HG03571 (cell line): ENCODE results near the gene SLC5A1.
"Not testable (repeated sequence)": the region's sequence is repeated elsewhere in the genome, so short reads cannot be mapped to it uniquely, and the experiment has no call there.

Source experiments
- ATAC-seq: cut with Tn5 transposase; IDR thresholded peaks from one replicate; pipeline ENCODE4 v1.9.1; 2021; ENCODE audit not compliant: unreplicated experiment

Gene SLC5A1

DNA sequence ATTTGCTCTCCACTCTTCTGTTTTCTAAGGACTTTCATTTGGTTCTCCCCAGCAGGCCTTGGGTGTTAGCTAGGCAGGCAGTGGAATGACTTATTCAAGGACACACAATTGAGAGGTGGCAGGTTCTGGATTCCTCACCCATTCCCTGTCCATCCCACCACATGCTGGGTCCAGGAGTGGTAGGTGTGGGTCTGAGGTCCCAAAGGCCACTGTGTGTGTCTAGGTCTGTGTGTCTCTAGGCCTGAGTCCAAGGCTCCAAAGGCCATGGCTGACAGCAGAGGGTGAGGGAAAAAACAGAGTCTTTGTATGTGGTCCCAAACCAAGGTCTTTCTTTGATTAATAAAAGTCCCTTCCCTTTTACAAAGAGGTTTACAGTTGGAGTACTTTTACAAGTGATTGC, 40.8 kb downstream of the SLC5A1 start:
- no peak for ATAC-seq

DNA sequence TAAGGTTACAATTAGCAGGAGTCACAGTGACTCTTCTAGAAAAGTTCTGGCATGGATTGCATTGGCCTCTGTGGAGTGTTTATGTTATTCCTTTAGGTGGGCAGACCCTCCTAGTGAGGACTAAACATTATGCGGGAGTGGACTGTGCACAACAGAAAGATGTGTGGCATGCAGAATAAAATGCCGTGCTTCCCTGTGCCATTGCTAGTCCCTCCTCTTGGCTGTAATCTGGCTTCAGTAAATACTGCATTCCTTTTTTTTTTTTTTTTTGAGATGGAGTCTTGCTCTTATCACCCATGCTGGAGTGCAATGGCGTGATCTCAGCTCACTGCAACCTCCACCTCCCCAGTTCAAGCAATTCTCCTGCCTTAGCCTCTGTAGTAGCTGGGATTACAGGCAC, 45.0 kb downstream of the SLC5A1 start:
- ATAC-seq: no peak

- ATAC-seq: no peak
These were observed 54.0 kb downstream of the SLC5A1 start for GRCh38 chr22:32097018-32097417.

DNA sequence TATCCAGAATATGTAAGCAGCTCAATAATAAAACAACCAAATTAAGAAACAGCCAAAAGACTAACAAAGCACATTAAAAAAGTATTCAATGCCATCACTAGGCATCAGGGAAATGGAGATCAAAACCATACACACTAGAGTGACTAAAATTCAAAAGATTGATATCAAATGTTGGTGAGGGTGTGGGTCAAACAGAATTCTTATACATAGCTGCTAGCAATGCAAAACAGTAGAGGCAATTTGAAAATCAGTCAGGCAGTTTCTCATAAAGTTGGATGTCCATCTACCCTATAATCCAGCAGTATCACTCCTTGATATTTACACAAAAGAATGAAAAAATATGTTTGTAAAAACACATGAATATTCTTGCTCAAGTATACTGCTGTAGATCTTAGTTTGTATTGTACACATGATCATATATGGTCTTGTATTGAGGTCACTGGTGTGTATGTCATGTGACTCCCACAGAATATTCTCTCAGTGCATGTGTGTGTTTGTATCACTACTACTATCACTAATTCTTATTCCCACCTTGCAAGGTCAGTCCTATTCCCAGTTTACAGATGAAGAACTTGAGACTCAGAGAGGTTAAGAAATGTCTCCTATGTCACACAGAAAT, 54.9 kb downstream of the SLC5A1 start:
- ATAC-seq: no peak

GRCh38 chr22:32100711-32101110, 57.6 kb downstream of the SLC5A1 start:
- no peak for ATAC-seq

GRCh38 chr22:32103658-32104315, 60.7 kb downstream of the SLC5A1 start:
- ATAC-seq: no peak

DNA sequence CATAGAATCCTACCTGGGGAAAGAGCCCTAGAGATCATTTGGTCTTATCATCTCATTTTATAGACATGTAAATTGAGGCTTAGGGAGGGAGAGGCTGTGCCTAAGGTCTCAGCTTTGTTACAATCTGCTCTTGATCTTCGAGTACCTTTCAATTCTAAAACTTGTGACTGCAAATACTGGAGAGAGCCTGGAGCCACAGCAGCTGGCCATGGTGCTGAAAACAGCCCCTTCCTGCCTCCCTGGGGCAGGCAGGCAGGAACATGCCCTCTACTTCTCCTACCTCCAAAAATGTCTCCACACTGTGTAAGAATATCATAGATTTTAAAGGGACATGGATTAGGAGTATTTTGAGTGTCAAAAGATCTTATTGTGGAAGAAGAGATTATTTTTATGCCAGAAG, 63.9 kb downstream of the SLC5A1 start:
- no peak for ATAC-seq

DNA sequence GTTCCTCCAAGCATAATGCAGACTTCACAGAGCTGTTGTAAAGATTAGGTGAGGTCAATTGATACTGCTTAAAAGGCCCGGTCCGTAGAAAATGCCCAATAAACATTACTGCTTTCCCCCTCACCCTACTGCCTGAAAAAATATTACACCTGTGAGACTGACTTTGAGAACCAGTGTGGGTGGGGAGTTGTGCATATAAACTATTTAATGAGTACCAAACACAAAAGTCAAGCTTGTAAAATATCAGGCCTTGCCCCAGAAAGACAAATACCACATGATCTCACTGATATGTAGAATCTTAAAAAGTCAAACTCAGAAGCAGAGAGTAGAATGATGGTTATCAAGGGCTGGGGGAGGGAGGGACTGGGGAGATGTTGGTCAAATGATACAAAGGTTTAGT, 69.3 kb downstream of the SLC5A1 start:
- no peak for ATAC-seq

DNA sequence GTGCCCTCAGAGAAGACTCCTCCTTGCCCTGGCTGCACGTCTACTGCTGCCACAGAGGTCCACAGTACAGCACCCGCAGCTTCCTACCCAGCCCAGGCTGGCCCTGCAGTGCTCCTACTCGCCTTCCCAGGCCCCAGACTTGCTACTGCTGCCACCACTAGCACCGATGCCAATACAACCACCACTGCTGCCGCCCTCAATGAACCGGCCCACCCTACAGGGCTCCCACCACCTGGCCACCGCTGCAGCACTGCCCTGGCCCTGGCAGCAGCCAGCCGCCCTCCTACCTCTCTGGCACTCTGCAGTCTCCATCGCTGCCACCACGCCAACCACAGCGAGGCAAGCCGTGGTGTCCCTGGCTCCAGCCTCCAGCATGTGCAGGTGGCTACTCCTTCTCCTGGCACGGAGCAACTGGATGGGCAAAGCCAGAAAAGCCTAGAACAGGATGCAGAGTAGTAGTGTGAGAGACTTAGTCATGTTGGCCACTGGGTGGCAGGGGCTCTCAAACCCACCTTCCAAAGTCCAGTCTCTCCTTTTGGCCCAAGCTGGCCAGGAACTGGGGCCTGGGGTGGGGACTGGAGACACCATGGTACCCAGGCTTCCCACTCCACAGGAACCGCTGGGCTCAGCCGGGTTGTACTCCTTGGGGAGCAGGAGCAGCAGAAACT, 76.6 kb downstream of the SLC5A1 start:
- ATAC-seq: no peak

DNA sequence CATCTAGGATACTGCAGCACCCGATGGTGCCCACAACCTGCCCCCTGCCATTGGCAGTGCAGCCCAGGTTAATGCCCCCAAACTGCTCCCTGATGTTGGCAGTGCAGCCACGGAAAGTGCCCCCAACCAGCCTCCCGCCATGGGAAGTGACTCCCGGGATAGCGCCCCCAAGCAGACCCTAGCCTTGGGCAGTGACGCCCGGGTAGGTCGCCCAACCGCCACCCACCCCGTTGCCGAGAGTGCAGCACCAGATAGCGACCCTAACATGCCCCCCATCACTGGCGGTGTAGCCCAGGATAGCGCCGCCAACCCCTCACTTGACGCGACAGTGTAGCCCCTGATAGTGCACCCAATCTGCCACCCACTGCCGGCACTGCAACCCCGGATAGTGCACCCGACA, 77.5 kb downstream of the SLC5A1 start:
- ATAC-seq: no peak

GRCh38 chr22:32122899-32123298, 79.8 kb downstream of the SLC5A1 start:
- no peak for ATAC-seq

- ATAC-seq: no peak
These were observed 80.6 kb downstream of the SLC5A1 start for GRCh38 chr22:32123657-32124056.

- no peak for ATAC-seq
These were observed 84.8 kb downstream of the SLC5A1 start for GRCh38 chr22:32127904-32128303.

- ATAC-seq: no peak
These were observed 87.4 kb downstream of the SLC5A1 start for GRCh38 chr22:32130464-32130863.

DNA sequence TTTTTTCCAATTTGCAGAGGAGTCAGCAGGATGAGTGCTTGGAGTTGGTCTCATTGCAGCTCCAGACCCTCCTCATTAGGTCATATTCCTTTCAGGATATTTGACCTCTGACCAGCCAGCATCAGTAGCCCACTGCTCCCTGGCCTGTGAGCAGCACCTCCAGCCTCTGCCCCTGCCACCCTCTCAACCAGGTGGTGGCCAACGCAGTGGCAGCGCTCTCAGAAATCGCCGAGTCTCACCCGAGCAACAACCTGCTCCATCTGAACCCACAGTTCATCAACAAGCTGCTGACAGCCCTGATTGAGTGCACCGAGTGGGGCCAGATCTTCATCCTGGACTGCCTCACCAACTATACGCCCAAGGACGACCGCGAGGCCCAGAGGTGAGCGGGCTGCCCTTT, 89.1 kb downstream of the SLC5A1 start:
- ATAC-seq: no peak

- ATAC-seq: no peak
These were observed 89.7 kb downstream of the SLC5A1 start for GRCh38 chr22:32132783-32133182.

- not testable (repeated sequence) for ATAC-seq
These were observed 91.7 kb downstream of the SLC5A1 start for GRCh38 chr22:32134796-32135195.

GRCh38 chr22:32135958-32136357, 92.9 kb downstream of the SLC5A1 start:
- not testable (repeated sequence) for ATAC-seq

DNA sequence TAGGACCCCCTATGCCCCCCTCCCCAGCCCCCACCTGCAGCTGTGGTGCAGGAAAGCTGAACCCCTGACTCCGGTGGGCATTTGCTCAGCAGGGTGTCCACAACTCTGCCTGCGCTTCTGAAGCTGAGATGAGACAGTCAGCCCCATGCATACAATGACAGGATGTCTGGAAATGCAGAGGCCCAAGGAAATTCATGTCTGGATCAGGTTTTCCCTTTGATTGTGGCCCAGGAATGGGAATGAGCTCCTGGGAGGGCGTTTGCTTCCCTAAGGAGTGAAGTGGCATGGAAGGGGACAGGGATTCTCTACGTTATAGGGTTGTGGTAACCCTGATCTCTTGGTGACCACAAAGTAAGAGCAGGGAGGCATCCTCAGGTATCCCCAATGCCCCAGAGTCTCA, 93.8 kb downstream of the SLC5A1 start:
- ATAC-seq: not testable (repeated sequence)

GRCh38 chr22:32137731-32138324, 94.8 kb downstream of the SLC5A1 start:
- not testable (repeated sequence) for ATAC-seq

GRCh38 chr22:32138576-32138975, 95.5 kb downstream of the SLC5A1 start:
- not testable (repeated sequence) for ATAC-seq

- ATAC-seq: not testable (repeated sequence)
These were observed 97.6 kb downstream of the SLC5A1 start for GRCh38 chr22:32140688-32141087.
